GM12875 (cell line): ENCODE measurements around the gene SMTNL2.
"Not testable (repeated sequence)": the region's sequence is repeated elsewhere in the genome, so short reads cannot be mapped to it uniquely, and the experiment has no call there.

ENCODE experiments used
- H3K4me3 ChIP-seq: one replicate; pipeline ENCODE4 v1.5.1; 2011; ENCODE audit warnings: low read depth, low read length, control low read depth
- CTCF ChIP-seq: IDR thresholded peaks from 2 replicates; pipeline ENCODE4 v1.5.1; 2011; ENCODE audit warnings: low read depth, mild to moderate bottlenecking, control low read depth, inconsistent platforms, low read length, moderate library complexity, borderline replicate concordance; ENCODE audit not compliant: insufficient read depth

Gene SMTNL2

GRCh38 chr17:4587195-4587594 lies 2.9 kb downstream of the SMTNL2 start:
- no peak for TF ChIP-seq CTCF
- no peak overlapping the region for H3K4me3 ChIP-seq

GRCh38 chr17:4587803-4588202 lies 3.5 kb downstream of the SMTNL2 start:
- TF ChIP-seq CTCF, result no peak
- H3K4me3 ChIP-seq, result no peak overlapping the region

GRCh38 chr17:4588391-4588790 lies 4.1 kb downstream of the SMTNL2 start:
- no peak for TF ChIP-seq CTCF
- no peak overlapping the region for H3K4me3 ChIP-seq

- no peak overlapping the region for H3K4me3 ChIP-seq
These were observed 4.7 kb downstream of the SMTNL2 start for GRCh38 chr17:4588898-4589625.

GRCh38 chr17:4590042-4590441 lies 5.7 kb downstream of the SMTNL2 start:
- not testable (repeated sequence) for H3K4me3 ChIP-seq

More at GRCh38 chr17:4588898-4589625, 4.7 kb downstream of the SMTNL2 start:
- no peak for TF ChIP-seq CTCF

GRCh38 chr17:4590981-4591453 lies 6.7 kb downstream of the SMTNL2 start:
- no peak overlapping the region for H3K4me3 ChIP-seq
- TF ChIP-seq CTCF, result no peak

GRCh38 chr17:4591529-4591928 lies 7.2 kb downstream of the SMTNL2 start:
- no peak for TF ChIP-seq CTCF

More at GRCh38 chr17:4591529-4591928, 7.2 kb downstream of the SMTNL2 start:
- no peak overlapping the region for H3K4me3 ChIP-seq
